VCaP (cell line): Measurements from ENCODE around the gene OPN3.
"Not testable (repeated sequence)": the region's sequence is repeated elsewhere in the genome, so short reads cannot be mapped to it uniquely, and the experiment has no call there.

Source experiments
- H3K27ac ChIP-seq: fragments of 450-650 bp; 2 replicates; pipeline ENCODE4 v1.5.1; 2017
- TF ChIP-seq, protein P1 (sequence below): fragments of 450-650 bp; conservative IDR thresholded peaks from 2 replicates; pipeline ENCODE4 v1.5.1; 2017; ENCODE audit warnings: mild to moderate bottlenecking, moderate library complexity

OPN3 gene

DNA sequence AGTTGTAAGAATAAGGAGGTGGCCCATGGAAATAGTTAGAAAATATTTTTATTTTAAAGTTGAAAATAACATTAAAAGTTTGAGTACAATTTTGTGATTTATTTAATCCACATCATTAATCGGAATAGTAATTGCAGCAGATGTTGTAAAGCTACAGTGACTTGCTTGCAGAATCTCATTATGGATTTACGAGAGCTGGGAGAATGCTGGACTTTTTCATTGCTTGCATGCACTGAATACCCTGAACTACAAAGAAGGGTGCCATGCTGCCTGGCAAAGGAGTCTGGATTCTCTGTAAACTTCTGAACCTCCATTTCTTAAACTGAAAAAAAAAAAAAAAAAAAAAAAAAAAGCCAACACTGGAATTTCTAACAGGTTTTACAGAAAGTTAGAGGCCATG, 38.4 kb upstream of the OPN3 start:
- H3K27ac ChIP-seq: no peak overlapping the region
- TF ChIP-seq, protein P1, sequence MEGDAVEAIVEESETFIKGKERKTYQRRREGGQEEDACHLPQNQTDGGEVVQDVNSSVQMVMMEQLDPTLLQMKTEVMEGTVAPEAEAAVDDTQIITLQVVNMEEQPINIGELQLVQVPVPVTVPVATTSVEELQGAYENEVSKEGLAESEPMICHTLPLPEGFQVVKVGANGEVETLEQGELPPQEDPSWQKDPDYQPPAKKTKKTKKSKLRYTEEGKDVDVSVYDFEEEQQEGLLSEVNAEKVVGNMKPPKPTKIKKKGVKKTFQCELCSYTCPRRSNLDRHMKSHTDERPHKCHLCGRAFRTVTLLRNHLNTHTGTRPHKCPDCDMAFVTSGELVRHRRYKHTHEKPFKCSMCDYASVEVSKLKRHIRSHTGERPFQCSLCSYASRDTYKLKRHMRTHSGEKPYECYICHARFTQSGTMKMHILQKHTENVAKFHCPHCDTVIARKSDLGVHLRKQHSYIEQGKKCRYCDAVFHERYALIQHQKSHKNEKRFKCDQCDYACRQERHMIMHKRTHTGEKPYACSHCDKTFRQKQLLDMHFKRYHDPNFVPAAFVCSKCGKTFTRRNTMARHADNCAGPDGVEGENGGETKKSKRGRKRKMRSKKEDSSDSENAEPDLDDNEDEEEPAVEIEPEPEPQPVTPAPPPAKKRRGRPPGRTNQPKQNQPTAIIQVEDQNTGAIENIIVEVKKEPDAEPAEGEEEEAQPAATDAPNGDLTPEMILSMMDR: no peak

GRCh38 chr1:241677201-241677600, 37.0 kb upstream of the OPN3 start:
- no peak overlapping the region for H3K27ac ChIP-seq
- TF ChIP-seq, protein P1: no peak

GRCh38 chr1:241675983-241676382, 35.8 kb upstream of the OPN3 start:
- TF ChIP-seq, protein P1: no peak
- H3K27ac ChIP-seq: no peak overlapping the region

GRCh38 chr1:241674805-241675384, 34.7 kb upstream of the OPN3 start:
- no peak overlapping the region for H3K27ac ChIP-seq
- TF ChIP-seq, protein P1: no peak

GRCh38 chr1:241672301-241672700, 32.1 kb upstream of the OPN3 start:
- no peak overlapping the region for H3K27ac ChIP-seq
- TF ChIP-seq, protein P1: no peak

GRCh38 chr1:241666419-241666818, 26.2 kb upstream of the OPN3 start:
- no peak overlapping the region for H3K27ac ChIP-seq
- TF ChIP-seq, protein P1: no peak

DNA sequence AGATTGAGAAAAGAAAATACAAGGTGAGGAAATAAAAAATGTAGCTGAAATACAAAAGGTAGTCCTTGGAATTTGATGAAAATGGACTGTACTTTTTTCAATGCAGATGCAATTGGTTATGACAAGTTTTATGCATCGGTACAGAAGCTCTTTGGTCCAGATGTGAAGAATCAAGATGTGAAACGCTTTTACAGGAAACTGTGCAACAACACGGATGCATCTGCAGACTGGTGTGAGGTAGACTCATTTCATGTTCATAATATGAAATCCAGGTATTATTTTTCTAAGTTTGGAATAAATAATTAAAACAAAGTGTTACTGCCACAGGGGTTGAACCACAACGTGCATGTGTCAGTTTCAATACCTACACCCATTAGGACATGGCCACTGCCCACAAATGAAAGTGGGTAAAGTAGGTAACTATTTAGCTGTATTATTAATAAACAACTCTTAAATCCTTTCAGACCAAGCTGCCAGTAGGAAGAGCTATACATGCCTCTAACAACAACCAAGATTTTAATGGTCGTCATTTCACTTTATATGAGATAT, 20.3 kb upstream of the OPN3 start:
- TF ChIP-seq, protein P1: no peak
- no peak overlapping the region for H3K27ac ChIP-seq

- not testable (repeated sequence) for H3K27ac ChIP-seq
Measured at GRCh38 chr1:241659016-241659415, 18.8 kb upstream of the OPN3 start.
